Measurements from ENCODE around the gene NYAP2. TPM values are rescaled to one million over a fixed set of nuclear protein-coding genes. Genes with fewer than 3 reads are reported as not detected.
A peak's percentile ranks its signal among the peaks of the same experiment; 100 is the strongest.

The NYAP2 gene
- total RNA-seq, 1 donor from 2014 or later, result 1.5 TPM

GRCh38 chr2:225558399-225559071 is 159.0 kb downstream of the NYAP2 start:
- no peak for DNase-seq (ENCODE audit: low spot score)

GRCh38 chr2:225559072-225559415 is 159.5 kb downstream of the NYAP2 start:
- no peak for DNase-seq (ENCODE audit: low spot score)

GRCh38 chr2:225566798-225567197 is 167.3 kb downstream of the NYAP2 start:
- no peak for DNase-seq (ENCODE audit: low spot score)

- no peak for DNase-seq (ENCODE audit: low spot score)
These were observed 170.5 kb downstream of the NYAP2 start for GRCh38 chr2:225569995-225570394.

GRCh38 chr2:225573603-225574002 is 174.1 kb downstream of the NYAP2 start:
- DNase-seq (ENCODE audit: low spot score), result no peak

- DNase-seq (ENCODE audit: low spot score), result no peak
These were observed 175.2 kb downstream of the NYAP2 start for GRCh38 chr2:225574582-225575138.

- DNase-seq (ENCODE audit: low spot score), result no peak
These were observed 181.6 kb downstream of the NYAP2 start for GRCh38 chr2:225581135-225581534.

GRCh38 chr2:225581906-225582305 is 182.4 kb downstream of the NYAP2 start:
- DNase-seq (ENCODE audit: low spot score), result no peak

- no peak for DNase-seq (ENCODE audit: low spot score)
These were observed 183.0 kb downstream of the NYAP2 start for GRCh38 chr2:225582355-225583116.

- DNase-seq (ENCODE audit: low spot score), result no peak
These were observed 185.3 kb downstream of the NYAP2 start for GRCh38 chr2:225584796-225585195.

- no peak for DNase-seq (ENCODE audit: low spot score)
These were observed 191.4 kb downstream of the NYAP2 start for GRCh38 chr2:225590932-225591331.

- DNase-seq (ENCODE audit: low spot score), result no peak
These were observed 198.4 kb downstream of the NYAP2 start for GRCh38 chr2:225597911-225598310.

GRCh38 chr2:225598426-225598825 is 198.9 kb downstream of the NYAP2 start:
- DNase-seq (ENCODE audit: low spot score), result no peak

GRCh38 chr2:225598897-225599296 is 199.4 kb downstream of the NYAP2 start:
- no peak for DNase-seq (ENCODE audit: low spot score)

- no peak for DNase-seq (ENCODE audit: low spot score)
These were observed 200.3 kb downstream of the NYAP2 start for GRCh38 chr2:225599856-225600255.

GRCh38 chr2:225600444-225600843 is 200.9 kb downstream of the NYAP2 start:
- no peak for DNase-seq (ENCODE audit: low spot score)

GRCh38 chr2:225600865-225601264 is 201.4 kb downstream of the NYAP2 start:
- DNase-seq (ENCODE audit: low spot score), result no peak

- no peak for DNase-seq (ENCODE audit: low spot score)
These were observed 202.7 kb downstream of the NYAP2 start for GRCh38 chr2:225602205-225602604.

- DNase-seq (ENCODE audit: low spot score), result no peak
These were observed 208.6 kb downstream of the NYAP2 start for GRCh38 chr2:225608136-225608535.

- no peak for DNase-seq (ENCODE audit: low spot score)
These were observed 213.1 kb downstream of the NYAP2 start for GRCh38 chr2:225612636-225613035.

GRCh38 chr2:225614915-225615314 is 215.4 kb downstream of the NYAP2 start:
- no peak for DNase-seq (ENCODE audit: low spot score)

GRCh38 chr2:225615514-225615913 is 216.0 kb downstream of the NYAP2 start:
- peak; percentile 45 for DNase-seq (ENCODE audit: low spot score)

- DNase-seq (ENCODE audit: low spot score), result no peak
These were observed 216.9 kb downstream of the NYAP2 start for GRCh38 chr2:225616372-225616771.

Measured in ureter (tissue), 1 donor.